Osteocyte (in vitro differentiated cells): Measurements from ENCODE around the gene CCDC148. TPM values are rescaled to one million over a fixed set of nuclear protein-coding genes. Genes with fewer than 3 reads are reported as not detected.

Experiments
- DNase-seq: peaks from one replicate; pipeline ENCODE4 v3.0.0; 2021; ENCODE audit warnings: mixed read lengths; ENCODE audit not compliant: unreplicated experiment; ENCODE audit errors: extremely low spot score
- H3K27ac Mint-ChIP-seq: one replicate; pipeline ENCODE4 v1.8.0; 2021; ENCODE audit warnings: mild to moderate bottlenecking, mixed read lengths; ENCODE audit not compliant: unreplicated experiment
- H3K27me3 Mint-ChIP-seq: one replicate; pipeline ENCODE4 v1.8.0; 2021; ENCODE audit warnings: mixed read lengths; ENCODE audit not compliant: unreplicated experiment
- H3K36me3 Mint-ChIP-seq: one replicate; pipeline ENCODE4 v1.8.0; 2021; ENCODE audit warnings: mixed read lengths; ENCODE audit not compliant: unreplicated experiment
- H3K4me1 Mint-ChIP-seq: one replicate; pipeline ENCODE4 v1.8.0; 2021; ENCODE audit warnings: mixed read lengths; ENCODE audit not compliant: unreplicated experiment
- H3K4me3 Mint-ChIP-seq: one replicate; pipeline ENCODE4 v1.8.0; 2021; ENCODE audit warnings: mild to moderate bottlenecking, moderate library complexity, mixed read lengths; ENCODE audit not compliant: unreplicated experiment
- H3K9me3 Mint-ChIP-seq: one replicate; pipeline ENCODE4 v1.8.0; 2021; ENCODE audit warnings: mixed read lengths; ENCODE audit not compliant: unreplicated experiment
- CTCF ChIP-seq: fragments of 200-600 bp; sonication (generic); IDR thresholded peaks from 2 replicates; pipeline ENCODE4 v1.5.0; 2021; ENCODE audit warnings: antibody characterized with exemption, mild to moderate bottlenecking, moderate library complexity
- total RNA-seq: library from RNA; stranded (reverse); gene quantifications from 2 replicates; pipeline ENCODE4 v1.2.1, GENCODE V29; 2021

The CCDC148 gene
- total RNA-seq, 1 donor from 2014 or later: 2.8 TPM

GRCh38 chr2:158184556-158185343, 271.8 kb downstream of the CCDC148 start:
- no peak overlapping the region for H3K27ac Mint-ChIP-seq
- H3K27me3 Mint-ChIP-seq: no peaks in the 10 kb centered on the region
- no peak for TF ChIP-seq CTCF
- no peaks in the 10 kb centered on the region for H3K9me3 Mint-ChIP-seq
- no peak for DNase-seq
- H3K4me3 Mint-ChIP-seq: no peak overlapping the region
- peaks cover 61% of the 10 kb centered on the region for H3K4me1 Mint-ChIP-seq
- H3K36me3 Mint-ChIP-seq: no peaks in the 10 kb centered on the region

GRCh38 chr2:158184001-158184400, 272.6 kb downstream of the CCDC148 start:
- H3K27ac Mint-ChIP-seq: peak overlapping the region; percentile 59
- no peaks in the 10 kb centered on the region for H3K27me3 Mint-ChIP-seq
- no peaks in the 10 kb centered on the region for H3K36me3 Mint-ChIP-seq
- no peak for TF ChIP-seq CTCF
- no peak for DNase-seq
- H3K9me3 Mint-ChIP-seq: no peaks in the 10 kb centered on the region
- peaks cover 55% of the 10 kb centered on the region for H3K4me1 Mint-ChIP-seq
- H3K4me3 Mint-ChIP-seq: no peak overlapping the region

- Mint-ChIP-seq H3K27me3 (no peaks in the 10 kb centered on the region), H3K27ac (peak overlapping the region; percentile 29), H3K9me3 (no peaks in the 10 kb centered on the region), H3K4me1 (peaks cover 56% of the 10 kb centered on the region), H3K36me3 (no peaks in the 10 kb centered on the region), H3K4me3 (no peak overlapping the region)
- no peak for DNase-seq
- no peak for TF ChIP-seq CTCF
These were observed 273.8 kb downstream of the CCDC148 start for GRCh38 chr2:158182676-158183295.

GRCh38 chr2:158181171-158181570, 275.4 kb downstream of the CCDC148 start:
- H3K27ac Mint-ChIP-seq: no peak overlapping the region
- no peaks in the 10 kb centered on the region for H3K36me3 Mint-ChIP-seq
- DNase-seq: no peak
- TF ChIP-seq CTCF: no peak
- no peak overlapping the region for H3K4me3 Mint-ChIP-seq
- H3K9me3 Mint-ChIP-seq: no peaks in the 10 kb centered on the region
- H3K27me3 Mint-ChIP-seq: no peaks in the 10 kb centered on the region
- H3K4me1 Mint-ChIP-seq: peaks cover 56% of the 10 kb centered on the region

- peaks cover 44% of the 10 kb centered on the region for H3K4me1 Mint-ChIP-seq
- no peak overlapping the region for H3K27ac Mint-ChIP-seq
- TF ChIP-seq CTCF: peak; percentile 74
- no peaks in the 10 kb centered on the region for H3K27me3 Mint-ChIP-seq
- no peak for DNase-seq
- H3K9me3 Mint-ChIP-seq: peaks cover 4% of the 10 kb centered on the region
- no peaks in the 10 kb centered on the region for H3K36me3 Mint-ChIP-seq
- no peak overlapping the region for H3K4me3 Mint-ChIP-seq
These were observed 276.9 kb downstream of the CCDC148 start for GRCh38 chr2:158179660-158180059.
